H1 (cell line): Measurements from ENCODE around the gene TMEM200B. TPM values are rescaled to one million over a fixed set of nuclear protein-coding genes. Genes with fewer than 3 reads are reported as not detected.

Experiments used
- CTCF ChIA-PET: fragments of 300-600 bp; sonication (Branson Sonifier 250); formaldehyde crosslinking; loops from one replicate; lab custom pipeline; 2021; ENCODE audit not compliant: partially characterized antibody; lab: Charles Lee
- POLR2A ChIA-PET: fragments of 300-600 bp; sonication (Branson Sonifier 250); formaldehyde crosslinking; loops from one replicate; lab custom pipeline; 2021; ENCODE audit warnings: inconsistent platforms; ENCODE audit not compliant: partially characterized antibody; lab: Charles Lee
- DNase-seq, 2 experiments: peaks; one replicate each; pipeline versions ENCODE4 v3.0.0 to v3.0.0-alpha.2; 2010 to 2022; ENCODE audit warnings: low spot score in 2 of 2, low read depth in 1 of 2, mixed read lengths in 1 of 2
- FAIRE-seq: peaks from 2 replicates; lab custom pipeline; 2011; peaks lifted over from hg19 to GRCh38; lab: Jason Lieb, UNC
- H2AFZ ChIP-seq: 2 replicates; pipeline ENCODE4 v1.8.1; 2012; ENCODE audit warnings: low read length, inconsistent platforms
- H2AK5ac ChIP-seq: 2 replicates; pipeline ENCODE4 v1.6.1; 2013; ENCODE audit warnings: low read depth, low read length
- H2BK120ac ChIP-seq: replicated peaks from 2 replicates; pipeline ENCODE3; 2013; ENCODE audit warnings: low read depth, low read length, inconsistent platforms
- H2BK12ac ChIP-seq: 2 replicates; pipeline ENCODE4 v1.6.1; 2013; ENCODE audit warnings: low read depth, low read length
- H2BK15ac ChIP-seq: 2 replicates; pipeline ENCODE4 v1.6.1; 2013; ENCODE audit warnings: low read length
- H2BK20ac ChIP-seq: 2 replicates; pipeline ENCODE4 v1.6.1; 2013; ENCODE audit warnings: low read length
- H2BK5ac ChIP-seq: 2 replicates; pipeline ENCODE4 v1.6.1; 2013; ENCODE audit warnings: low read depth, low read length
- H3K14ac ChIP-seq: 2 replicates; pipeline ENCODE4 v1.6.1; 2013; ENCODE audit warnings: inconsistent platforms; ENCODE audit not compliant: insufficient read length
- H3K18ac ChIP-seq: 2 replicates; pipeline ENCODE4 v1.6.1; 2013; ENCODE audit warnings: low read length; ENCODE audit errors: extremely low read depth
- H3K23ac ChIP-seq: 2 replicates; pipeline ENCODE4 v1.6.1; 2013; ENCODE audit warnings: inconsistent platforms; ENCODE audit not compliant: insufficient read length
- H3K23me2 ChIP-seq: 2 replicates; pipeline ENCODE4 v1.6.1; 2013; ENCODE audit warnings: low read depth, low read length
- H3K27ac ChIP-seq: 2 replicates; pipeline ENCODE4 v1.6.1; 2011; ENCODE audit warnings: low read depth, low read length, inconsistent platforms
- H3K27me3 ChIP-seq, 4 experiments: replicated peaks in 1 of 4; 1 replicate in 1 of 4; 2 replicates in 3 of 4; pipeline versions ENCODE4 v1.6.1 to v1.8.1; 2011 to 2013; ENCODE audit warnings: low read length in 3 of 4, mild to moderate bottlenecking in 3 of 4, inconsistent platforms in 2 of 4, mixed read lengths in 2 of 4, moderate library complexity in 1 of 4; ENCODE audit not compliant: control insufficient read depth in 3 of 4, insufficient read depth in 3 of 4; ENCODE audit errors: extremely low read depth in 1 of 4
- H3K36me3 ChIP-seq, 4 experiments: 2 replicates each; pipeline versions ENCODE4 v1.6.1 to v1.8.1; 2011 to 2013; ENCODE audit warnings: mild to moderate bottlenecking in 4 of 4, low read length in 3 of 4, moderate library complexity in 2 of 4, control low read depth in 1 of 4, inconsistent platforms in 1 of 4; ENCODE audit not compliant: insufficient read depth in 4 of 4, control insufficient read depth in 2 of 4
- H3K4ac ChIP-seq: replicated peaks from 2 replicates; pipeline ENCODE3; 2013; ENCODE audit warnings: low read length, low read depth, mixed read lengths, inconsistent platforms; ENCODE audit not compliant: insufficient read length
- H3K4me1 ChIP-seq, 4 experiments: replicated peaks in 1 of 4; 1 replicate in 1 of 4; 2 replicates in 3 of 4; pipeline versions ENCODE4 v1.6.1 to v1.8.1; 2011 to 2013; ENCODE audit warnings: low read length in 3 of 4, inconsistent platforms in 2 of 4, mixed read lengths in 1 of 4; ENCODE audit not compliant: insufficient read depth in 4 of 4, control insufficient read depth in 3 of 4
- H3K4me2 ChIP-seq, 2 experiments: 2 replicates each; pipeline versions ENCODE4 v1.6.1 to v1.8.1; 2011 to 2013; ENCODE audit warnings: low read depth in 2 of 2, low read length in 2 of 2, control low read depth in 1 of 2, inconsistent platforms in 1 of 2, mild to moderate bottlenecking in 1 of 2; ENCODE audit not compliant: insufficient read depth in 1 of 2
- H3K4me3 ChIP-seq, 4 experiments: fragments of 200-600, 300-600 bp in 1 of 4; sonication (generic), shearing (Covaris generic), sonication (Bioruptor Twin) in 1 of 4; 2 replicates each; pipeline versions ENCODE4 v1.5.1 to v1.8.1; 2011 to 2016; ENCODE audit warnings: low read length in 4 of 4, low read depth in 3 of 4, control low read depth in 2 of 4, inconsistent platforms in 2 of 4, mild to moderate bottlenecking in 2 of 4, mixed read lengths in 1 of 4, moderate library complexity in 1 of 4; ENCODE audit not compliant: insufficient read depth in 2 of 4; ENCODE audit errors: extremely low read depth in 1 of 4
- H3K56ac ChIP-seq: replicated peaks from 2 replicates; pipeline ENCODE3; 2013; ENCODE audit warnings: low read depth, mild to moderate bottlenecking, mixed read lengths, low read length, inconsistent platforms; ENCODE audit not compliant: insufficient read length
- H3K79me1 ChIP-seq: 2 replicates; pipeline ENCODE4 v1.6.1; 2013; ENCODE audit warnings: low read depth, low read length, control low read depth
- H3K79me2 ChIP-seq, 2 experiments: 2 replicates each; pipeline versions ENCODE4 v1.6.1 to v1.8.1; 2012 to 2013; ENCODE audit warnings: low read length in 2 of 2, mild to moderate bottlenecking in 2 of 2, inconsistent platforms in 1 of 2; ENCODE audit not compliant: insufficient read depth in 2 of 2, control insufficient read depth in 1 of 2
- H3K9ac ChIP-seq, 4 experiments: replicated peaks in 1 of 4; 1 replicate in 1 of 4; 2 replicates in 3 of 4; pipeline versions ENCODE4 v1.6.1 to v1.8.1; 2011 to 2013; ENCODE audit warnings: low read depth in 3 of 4, low read length in 3 of 4, control low read depth in 2 of 4, mild to moderate bottlenecking in 2 of 4, moderate library complexity in 2 of 4, inconsistent platforms in 1 of 4; ENCODE audit errors: extremely low read depth in 1 of 4
- H3K9me3 ChIP-seq, 2 experiments: 2 replicates each; pipeline versions ENCODE4 v1.6.1 to v1.8.1; 2012 to 2013; ENCODE audit warnings: mild to moderate bottlenecking in 2 of 2, moderate library complexity in 2 of 2, control low read depth in 1 of 2, inconsistent platforms in 1 of 2, low read depth in 1 of 2, low read length in 1 of 2, mixed read lengths in 1 of 2; ENCODE audit not compliant: insufficient read depth in 2 of 2
- H4K20me1 ChIP-seq, 2 experiments: replicated peaks in 1 of 2; 2 replicates each; pipeline versions ENCODE3 to v1.8.1; 2011 to 2013; ENCODE audit warnings: inconsistent platforms in 2 of 2, low read length in 2 of 2, mild to moderate bottlenecking in 1 of 2; ENCODE audit not compliant: insufficient read depth in 2 of 2, control insufficient read depth in 1 of 2
- H4K5ac ChIP-seq: 2 replicates; pipeline ENCODE4 v1.6.1; 2013; ENCODE audit warnings: low read length, low read depth, mixed read lengths, inconsistent platforms; ENCODE audit not compliant: insufficient read length
- H4K8ac ChIP-seq: 2 replicates; pipeline ENCODE4 v1.8.0; 2013; ENCODE audit warnings: mild to moderate bottlenecking, moderate library complexity, low read length, inconsistent platforms; ENCODE audit not compliant: insufficient read depth; ENCODE audit errors: extremely low read depth
- H4K91ac ChIP-seq: replicated peaks from 2 replicates; pipeline ENCODE3; 2013; ENCODE audit warnings: low read length, mixed read lengths, inconsistent platforms; ENCODE audit not compliant: insufficient read length
- NANOG ChIP-seq: IDR thresholded peaks from 2 replicates; pipeline ENCODE4 v1.6.1; 2011; ENCODE audit warnings: low read length, low read depth, mild to moderate bottlenecking, inconsistent platforms; ENCODE audit not compliant: insufficient read depth, poor library complexity, severe bottlenecking
- SIN3A ChIP-seq, 2 experiments: IDR thresholded peaks in 1 of 2; conservative IDR thresholded peaks in 1 of 2; 2 replicates each; pipeline ENCODE4 v1.6.1; 2011 to 2012; ENCODE audit warnings: low read length in 2 of 2, improper control_type of control experiment in 1 of 2, low read depth in 1 of 2, mild to moderate bottlenecking in 1 of 2
- WGBS, 2 experiments: shearing (Covaris generic) in 1 of 2; methylation state at CpG; one replicate each; pipeline versions ENCODE4 v1.1.6 to v1.1.7; 2013 to 2015; ENCODE audit warnings: low lambda C conversion rate in 2 of 2, mixed read lengths in 2 of 2, inconsistent platforms in 1 of 2, low coverage in 1 of 2, missing lambda C conversion rate in 1 of 2; ENCODE audit not compliant: insufficient replicate concordance in 2 of 2, insufficient coverage in 1 of 2, insufficient read length in 1 of 2; ENCODE audit errors: extremely low coverage in 1 of 2, missing lambda C conversion rate in 1 of 2; 5-methylcytosine and 5-hydroxymethylcytosine counted together
- polyA plus RNA-seq, 7 experiments: library from polyadenylated mRNA; depleted of rRNA in 3 of 7; stranded (reverse) in 5 of 7; unstranded in 2 of 7; fragments of >200 nt in 5 of 7; fragments of 200-250 nt in 2 of 7; gene quantifications; 1 replicate in 5 of 7; 2 replicates in 1 of 7; 4 replicates in 1 of 7; pipeline versions ENCODE4 v1.2.1 to v1.2.3, GENCODE V29; 2011 to 2013; ENCODE audit warnings: missing spikeins in 2 of 7, mixed read lengths in 2 of 7
- total RNA-seq: library from RNA; stranded (reverse); fragmentation: NEBNext Ultra II Directional; extraction: Animal tissue kit (Norgen Biotek cat#: 25700); gene quantifications from 2 replicates; pipeline ENCODE4 v1.2.1, GENCODE V29; 2021

The TMEM200B gene
- total and polyA plus RNA-seq, 2 of the 8 experiments (the other 6 are each of a cell fraction or from before 2014, with no cell fraction given), result 4.9 to 11.0 TPM

DNA sequence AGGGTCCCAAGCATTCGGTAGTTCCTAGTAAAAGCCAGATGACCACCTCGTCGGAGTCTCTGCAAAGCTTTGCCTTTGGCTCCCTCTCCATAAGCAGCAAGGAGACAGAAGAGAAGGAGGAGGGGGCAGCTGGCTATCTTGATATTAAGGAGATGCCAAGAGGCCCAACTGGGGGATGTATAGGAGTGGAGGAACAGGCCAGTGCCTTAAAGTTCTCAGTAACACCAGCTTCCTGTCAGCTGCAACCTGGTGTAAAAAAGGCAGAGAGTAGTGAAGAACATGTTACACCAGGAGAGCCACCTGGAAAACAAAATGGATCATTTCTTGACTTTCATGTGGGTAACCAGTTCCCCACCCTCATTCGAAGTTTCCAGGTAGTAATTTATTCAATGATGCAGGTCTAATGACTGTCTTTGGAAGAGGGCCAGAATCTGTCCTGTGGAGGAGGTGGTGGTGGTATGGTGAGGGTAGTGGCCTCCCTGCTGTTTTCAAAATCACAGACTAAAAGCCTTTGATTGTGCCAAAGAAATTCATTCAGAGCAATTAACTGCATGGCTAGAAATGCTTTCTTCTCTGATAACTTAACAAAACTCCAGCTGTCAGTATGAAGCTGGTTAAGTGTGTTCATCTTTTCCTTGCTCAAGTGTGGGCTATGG lies 27.3 kb downstream of the TMEM200B start:
- H3K4me1 ChIP-seq, result peaks cover 0 to 7% (median 1%) of the 10 kb centered on the region in 4 experiments; a peak in 2 of 7 replicates
- FAIRE-seq (no peak), DNase-seq (no peak)
- no peak overlapping the region for H3K14ac ChIP-seq
- no peaks in the 10 kb centered on the region for H3K23me2 ChIP-seq
- WGBS, 2 experiments, result 94% methylated on average over 4 of the region's 4 CpGs; no CpG with 5 or more reads in 1 of the 2 experiments
- H2BK20ac ChIP-seq, result no peak overlapping the region
- H2AFZ ChIP-seq, result no peak overlapping the region
- H2AK5ac ChIP-seq, result no peak overlapping the region
- H3K4me2 ChIP-seq, result no peak overlapping the region
- no peaks in the 10 kb centered on the region for H3K27me3 ChIP-seq
- H4K5ac ChIP-seq, result no peak overlapping the region
- H2BK15ac ChIP-seq, result no peak overlapping the region
- H3K79me1 ChIP-seq, result no peaks in the 10 kb centered on the region
- CTCF ChIA-PET, result interaction anchor here (0.6 to 1.2 kb wide), 5 partner anchors 12 to 214 kb away, joined by 3 to 5 read pairs (median 4); no protein-coding TSS in a partner anchor
- no peaks in the 10 kb centered on the region for H3K79me2 ChIP-seq
- no peak overlapping the region for H3K4ac ChIP-seq
- no peak overlapping the region for H3K23ac ChIP-seq
- POLR2A ChIA-PET, result interaction anchor here (1.5 kb wide), 1 partner anchor 13 kb away, joined by 3 read pairs; no protein-coding TSS in a partner anchor
- no peak overlapping the region for H2BK12ac ChIP-seq
- no peaks in the 10 kb centered on the region for H4K20me1 ChIP-seq
- H4K8ac ChIP-seq, result no peak overlapping the region
- peaks cover 2 to 20% (median 6%) of the 10 kb centered on the region in 4 experiments; a peak in 7 of 8 replicates for H3K36me3 ChIP-seq
- H2BK5ac ChIP-seq, result no peak overlapping the region
- H3K27ac ChIP-seq, result no peak overlapping the region
- H3K9me3 ChIP-seq, result no peaks in the 10 kb centered on the region
- no peak overlapping the region for H3K4me3 ChIP-seq
- H4K91ac ChIP-seq, result no peak overlapping the region
- no peak overlapping the region for H3K56ac ChIP-seq
- H2BK120ac ChIP-seq, result no peak overlapping the region
- H3K18ac ChIP-seq, result no peak overlapping the region
- TF ChIP-seq SIN3A (conservative IDR thresholded peaks at IDR 0.05 in 1 of 2, IDR thresholded peaks at IDR 0.05 in 1 of 2; ENCODE audit: low read depth in 1 of 2, low read length in 2 of 2) (no peak), NANOG (peak; percentile 4)
- TF ChIP-seq, all 59 proteins: peak for 1
- no peak overlapping the region for H3K9ac ChIP-seq
